Adrenal gland (tissue), 5 donors: ENCODE measurements around the gene HECW1.

Experiments
- CTCF ChIP-seq, 6 experiments: fragments of 450-650 bp in 4 of 6; fragments of 200-600 bp in 2 of 6; sonication (generic) in 1 of 6; IDR thresholded peaks; 1 replicate in 5 of 6; 2 replicates in 1 of 6; pipeline versions ENCODE4 v1.5.1 to v1.8.0; 2016 to 2021; ENCODE audit warnings: antibody characterized with exemption in 6 of 6, mild to moderate bottlenecking in 2 of 6, moderate library complexity in 1 of 6
- POLR2A ChIP-seq, 2 donors: fragments of 450-650 bp; IDR thresholded peaks; one replicate each; pipeline ENCODE4 v1.6.1; 2017; ENCODE audit warnings: antibody characterized with exemption in 2 of 2, mild to moderate bottlenecking in 2 of 2, moderate library complexity in 1 of 2
- donor health status: DM: no; HTN: no; CAD: no.

GRCh38 chr7:43116451-43116850 lies 4.0 kb downstream of the HECW1 start:
- TF ChIP-seq CTCF (IDR thresholded peaks at IDR 0.05) (no peak), POLR2A (IDR thresholded peaks at IDR 0.05) (no peak)
